ENCODE results near the gene MDM2.

DNA sequence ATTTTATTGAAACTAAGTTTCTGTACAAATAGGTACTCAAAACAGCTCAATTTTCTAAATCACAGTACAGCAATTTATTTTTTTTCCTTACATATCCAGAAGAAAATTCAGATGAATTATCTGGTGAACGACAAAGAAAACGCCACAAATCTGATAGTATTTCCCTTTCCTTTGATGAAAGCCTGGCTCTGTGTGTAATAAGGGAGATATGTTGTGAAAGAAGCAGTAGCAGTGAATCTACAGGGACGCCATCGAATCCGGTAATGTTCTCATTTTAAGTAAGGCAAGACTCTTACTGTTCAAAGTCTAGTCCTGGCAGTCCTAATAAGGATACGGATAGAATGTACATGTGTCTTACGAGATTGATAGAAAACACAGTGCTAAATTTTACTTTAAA is 20.7 kb downstream of the MDM2 start:
- TF ChIP-seq, protein P1, sequence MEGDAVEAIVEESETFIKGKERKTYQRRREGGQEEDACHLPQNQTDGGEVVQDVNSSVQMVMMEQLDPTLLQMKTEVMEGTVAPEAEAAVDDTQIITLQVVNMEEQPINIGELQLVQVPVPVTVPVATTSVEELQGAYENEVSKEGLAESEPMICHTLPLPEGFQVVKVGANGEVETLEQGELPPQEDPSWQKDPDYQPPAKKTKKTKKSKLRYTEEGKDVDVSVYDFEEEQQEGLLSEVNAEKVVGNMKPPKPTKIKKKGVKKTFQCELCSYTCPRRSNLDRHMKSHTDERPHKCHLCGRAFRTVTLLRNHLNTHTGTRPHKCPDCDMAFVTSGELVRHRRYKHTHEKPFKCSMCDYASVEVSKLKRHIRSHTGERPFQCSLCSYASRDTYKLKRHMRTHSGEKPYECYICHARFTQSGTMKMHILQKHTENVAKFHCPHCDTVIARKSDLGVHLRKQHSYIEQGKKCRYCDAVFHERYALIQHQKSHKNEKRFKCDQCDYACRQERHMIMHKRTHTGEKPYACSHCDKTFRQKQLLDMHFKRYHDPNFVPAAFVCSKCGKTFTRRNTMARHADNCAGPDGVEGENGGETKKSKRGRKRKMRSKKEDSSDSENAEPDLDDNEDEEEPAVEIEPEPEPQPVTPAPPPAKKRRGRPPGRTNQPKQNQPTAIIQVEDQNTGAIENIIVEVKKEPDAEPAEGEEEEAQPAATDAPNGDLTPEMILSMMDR (IDR thresholded peaks at IDR 0.05; ENCODE audit: low read length), result no peak
- TF ChIP-seq EZH2 (IDR thresholded peaks at IDR 0.05; ENCODE audit: borderline replicate concordance, low read length), result no peak

Data from OCI-LY1 (cell line).